ENCODE measurements around the gene GALNS.
"Not testable (repeated sequence)": the region's sequence is repeated elsewhere in the genome, so short reads cannot be mapped to it uniquely, and the experiment has no call there.

The GALNS gene

DNA sequence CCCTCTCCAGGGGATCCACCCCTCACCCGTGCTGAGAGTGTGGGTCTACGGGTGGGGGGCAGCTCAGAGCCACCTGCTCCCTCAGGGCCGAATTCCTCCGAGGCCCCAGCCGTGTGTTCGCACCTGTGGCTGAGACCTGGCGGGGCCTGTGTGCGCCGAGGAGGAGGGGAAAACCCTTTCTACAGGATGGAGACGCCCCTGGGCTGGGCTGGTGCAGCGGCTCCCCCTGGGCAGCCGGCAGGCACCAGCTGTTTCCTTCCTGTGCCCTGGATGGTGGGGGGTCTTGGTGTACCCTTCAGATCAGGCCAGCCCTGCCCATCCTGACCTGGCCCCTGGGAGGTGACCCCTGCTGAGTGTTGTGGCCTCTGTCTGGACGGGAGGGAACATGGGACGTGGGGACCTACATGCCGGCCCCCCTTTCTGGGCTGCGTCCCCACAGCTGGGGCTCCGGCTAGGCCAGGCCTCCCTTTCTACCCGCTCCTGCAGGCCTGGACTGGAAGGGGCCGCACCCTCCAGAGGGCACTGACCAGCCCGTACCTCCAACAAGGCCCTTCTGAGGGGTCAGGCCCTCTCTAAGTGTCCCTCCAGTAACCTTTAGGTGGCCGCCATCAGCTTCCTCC, 38.0 kb upstream of the GALNS start:
- no peaks in the 10 kb centered on the region for H3K79me2 ChIP-seq (ENCODE audit: insufficient read depth, low read length)
- H3K4me2 ChIP-seq (ENCODE audit: low read depth, low read length, poor library complexity, severe bottlenecking) = no peak overlapping the region
- H3K36me3 ChIP-seq (ENCODE audit: low read length) = no peaks in the 10 kb centered on the region
- no peaks in the 10 kb centered on the region for H3F3A ChIP-seq (ENCODE audit: insufficient read depth)
- H3K9me3 ChIP-seq (ENCODE audit: insufficient read depth, low read length) = no peaks in the 10 kb centered on the region
- H3K9ac ChIP-seq (ENCODE audit: low read length) = no peak overlapping the region
- no peaks in the 10 kb centered on the region; the same call in 1 of the 2 replicates for H4K20me1 ChIP-seq (ENCODE audit: low read depth, low read length)
- H3K27ac ChIP-seq (ENCODE audit: low read depth, low read length) = no peak overlapping the region
- TF ChIP-seq EZH2phosphoT487 (conservative IDR thresholded peaks at IDR 0.05; ENCODE audit: low read length) = no peak
- TF ChIP-seq, protein P1, sequence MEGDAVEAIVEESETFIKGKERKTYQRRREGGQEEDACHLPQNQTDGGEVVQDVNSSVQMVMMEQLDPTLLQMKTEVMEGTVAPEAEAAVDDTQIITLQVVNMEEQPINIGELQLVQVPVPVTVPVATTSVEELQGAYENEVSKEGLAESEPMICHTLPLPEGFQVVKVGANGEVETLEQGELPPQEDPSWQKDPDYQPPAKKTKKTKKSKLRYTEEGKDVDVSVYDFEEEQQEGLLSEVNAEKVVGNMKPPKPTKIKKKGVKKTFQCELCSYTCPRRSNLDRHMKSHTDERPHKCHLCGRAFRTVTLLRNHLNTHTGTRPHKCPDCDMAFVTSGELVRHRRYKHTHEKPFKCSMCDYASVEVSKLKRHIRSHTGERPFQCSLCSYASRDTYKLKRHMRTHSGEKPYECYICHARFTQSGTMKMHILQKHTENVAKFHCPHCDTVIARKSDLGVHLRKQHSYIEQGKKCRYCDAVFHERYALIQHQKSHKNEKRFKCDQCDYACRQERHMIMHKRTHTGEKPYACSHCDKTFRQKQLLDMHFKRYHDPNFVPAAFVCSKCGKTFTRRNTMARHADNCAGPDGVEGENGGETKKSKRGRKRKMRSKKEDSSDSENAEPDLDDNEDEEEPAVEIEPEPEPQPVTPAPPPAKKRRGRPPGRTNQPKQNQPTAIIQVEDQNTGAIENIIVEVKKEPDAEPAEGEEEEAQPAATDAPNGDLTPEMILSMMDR (IDR thresholded peaks at IDR 0.05; ENCODE audit: insufficient read depth, low read length, poor library complexity, severe bottlenecking) = no peak
- H3K27me3 ChIP-seq (ENCODE audit: low read length) = no peaks in the 10 kb centered on the region
- no peak overlapping the region for H3K4me3 ChIP-seq (ENCODE audit: insufficient read depth, low read length, poor library complexity, severe bottlenecking)
- no peak overlapping the region for H2AFZ ChIP-seq (ENCODE audit: low read depth, low read length, severe bottlenecking)
- no peaks in the 10 kb centered on the region for H3K9me2 ChIP-seq (replicated peaks; ENCODE audit: insufficient read depth, low read length)

DNA sequence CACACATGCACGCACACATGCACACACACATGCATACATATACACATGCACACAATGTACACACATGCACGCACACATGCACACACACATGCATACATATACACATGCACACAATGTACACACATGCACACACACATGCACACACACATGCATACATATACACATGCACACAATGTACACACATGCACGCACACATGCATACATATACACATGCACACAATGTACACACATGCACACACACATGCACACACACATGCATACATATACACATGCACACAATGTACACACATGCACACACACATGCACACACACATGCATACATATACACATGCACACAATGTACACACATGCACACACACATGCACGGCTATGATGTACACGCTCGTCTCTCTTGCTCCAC, 37.5 kb upstream of the GALNS start:
- H3K9me2 ChIP-seq (replicated peaks; ENCODE audit: insufficient read depth, low read length); H3K9ac ChIP-seq (ENCODE audit: low read length); H3K4me3 ChIP-seq (ENCODE audit: insufficient read depth, low read length, poor library complexity, severe bottlenecking); H3K79me2 ChIP-seq (ENCODE audit: insufficient read depth, low read length); H3K36me3 ChIP-seq (ENCODE audit: low read length); H2AFZ ChIP-seq (ENCODE audit: low read depth, low read length, severe bottlenecking); H3K9me3 ChIP-seq (ENCODE audit: insufficient read depth, low read length); H3F3A ChIP-seq (ENCODE audit: insufficient read depth); H3K4me2 ChIP-seq (ENCODE audit: low read depth, low read length, poor library complexity, severe bottlenecking); H3K27me3 ChIP-seq (ENCODE audit: low read length); H3K27ac ChIP-seq (ENCODE audit: low read depth, low read length); H4K20me1 ChIP-seq (ENCODE audit: low read depth, low read length): not testable (repeated sequence)

DNA sequence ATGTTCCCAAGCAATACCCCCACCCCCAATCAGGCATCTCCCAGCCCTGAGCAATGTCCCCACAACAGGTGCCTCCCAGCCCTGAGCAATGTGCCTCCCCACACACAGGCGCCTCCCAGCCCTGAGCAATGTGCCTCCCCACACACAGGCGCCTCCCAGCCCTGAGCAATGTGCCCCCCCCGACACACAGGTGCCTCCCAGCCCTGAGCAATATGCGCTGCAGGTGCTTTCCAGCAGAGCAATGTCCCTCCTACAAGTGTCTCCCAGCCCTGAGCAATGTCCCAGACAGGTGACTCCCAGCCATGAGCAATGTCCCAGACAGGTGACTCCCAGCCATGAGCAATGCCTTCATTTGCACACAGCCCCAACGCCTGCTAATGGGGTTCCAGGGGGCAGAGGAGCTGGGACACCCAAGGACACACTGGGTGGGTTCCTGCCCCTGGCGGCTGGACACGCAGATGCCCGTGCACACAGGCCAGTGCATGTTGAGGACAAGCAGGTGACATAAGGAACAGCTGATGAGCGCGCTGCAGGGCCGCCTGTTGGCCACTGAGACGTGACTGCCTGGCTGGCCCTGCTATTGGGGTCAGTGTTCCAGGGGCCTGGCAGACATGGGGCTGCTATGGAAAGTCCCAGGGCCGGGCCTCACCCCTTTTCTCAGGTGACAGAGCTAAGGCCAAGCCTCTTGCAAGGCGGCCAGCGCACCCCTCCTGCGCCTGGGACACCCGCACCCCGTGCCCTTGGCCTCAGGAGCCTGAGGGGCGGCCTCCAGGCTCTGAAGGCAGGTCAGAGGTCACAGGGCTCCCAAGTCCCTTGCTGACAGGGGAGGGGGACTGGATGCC, 36.6 kb upstream of the GALNS start:
- Histone ChIP-seq H3K4me3 (ENCODE audit: insufficient read depth, low read length, poor library complexity, severe bottlenecking) (no peak overlapping the region), H2AFZ (ENCODE audit: low read depth, low read length, severe bottlenecking) (no peak overlapping the region), H3F3A (ENCODE audit: insufficient read depth) (no peaks in the 10 kb centered on the region), H3K27me3 (ENCODE audit: low read length) (no peaks in the 10 kb centered on the region), H3K9me2 (replicated peaks; ENCODE audit: insufficient read depth, low read length) (no peaks in the 10 kb centered on the region), H4K20me1 (ENCODE audit: low read depth, low read length) (no peaks in the 10 kb centered on the region), H3K4me2 (ENCODE audit: low read depth, low read length, poor library complexity, severe bottlenecking) (no peak overlapping the region), H3K27ac (ENCODE audit: low read depth, low read length) (no peak overlapping the region), H3K79me2 (ENCODE audit: insufficient read depth, low read length) (no peaks in the 10 kb centered on the region), H3K9ac (ENCODE audit: low read length) (no peak overlapping the region), H3K9me3 (ENCODE audit: insufficient read depth, low read length) (no peaks in the 10 kb centered on the region), H3K36me3 (ENCODE audit: low read length) (no peaks in the 10 kb centered on the region)
- TF ChIP-seq, protein P1 (IDR thresholded peaks at IDR 0.05; ENCODE audit: insufficient read depth, low read length, poor library complexity, severe bottlenecking) = no peak
- TF ChIP-seq EZH2phosphoT487 (conservative IDR thresholded peaks at IDR 0.05; ENCODE audit: low read length) = no peak

DNA sequence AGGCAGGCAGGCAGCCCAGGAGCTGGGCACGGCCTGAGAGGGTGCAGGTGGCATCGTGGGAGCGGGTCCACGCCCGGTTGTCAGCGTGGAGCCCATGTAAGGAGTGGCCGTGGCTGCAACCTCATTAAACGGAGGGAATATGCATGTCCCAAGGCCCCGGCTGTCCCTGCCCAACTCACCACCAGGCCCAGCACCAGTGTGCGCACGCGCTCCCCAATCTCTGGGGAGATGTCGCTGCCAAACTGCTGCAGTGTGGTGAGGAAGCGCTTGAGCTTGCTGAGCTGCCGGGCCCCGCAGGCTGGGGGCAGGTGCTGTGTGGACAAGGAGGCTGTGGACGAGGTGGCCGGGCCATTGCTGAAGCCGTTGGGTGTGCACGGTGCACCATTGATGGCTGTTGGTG, 35.3 kb upstream of the GALNS start:
- no peaks in the 10 kb centered on the region for H3K9me2 ChIP-seq (replicated peaks; ENCODE audit: insufficient read depth, low read length)

More for the DNA sequence above, 35.3 kb upstream of the GALNS start:
- H2AFZ ChIP-seq (ENCODE audit: low read depth, low read length, severe bottlenecking) = no peak overlapping the region
- H3K27me3 ChIP-seq (ENCODE audit: low read length) = no peaks in the 10 kb centered on the region
- no peaks in the 10 kb centered on the region for H3K9me3 ChIP-seq (ENCODE audit: insufficient read depth, low read length)
- H3K27ac ChIP-seq (ENCODE audit: low read depth, low read length) = no peak overlapping the region
- H4K20me1 ChIP-seq (ENCODE audit: low read depth, low read length) = no peaks in the 10 kb centered on the region
- H3F3A ChIP-seq (ENCODE audit: insufficient read depth) = no peaks in the 10 kb centered on the region
- TF ChIP-seq, protein P1 (IDR thresholded peaks at IDR 0.05; ENCODE audit: insufficient read depth, low read length, poor library complexity, severe bottlenecking) = no peak
- no peak for TF ChIP-seq EZH2phosphoT487 (conservative IDR thresholded peaks at IDR 0.05; ENCODE audit: low read length)
- H3K36me3 ChIP-seq (ENCODE audit: low read length) = no peaks in the 10 kb centered on the region
- H3K4me3 ChIP-seq (ENCODE audit: insufficient read depth, low read length, poor library complexity, severe bottlenecking) = no peak overlapping the region
- H3K79me2 ChIP-seq (ENCODE audit: insufficient read depth, low read length) = no peaks in the 10 kb centered on the region
- H3K4me2 ChIP-seq (ENCODE audit: low read depth, low read length, poor library complexity, severe bottlenecking) = no peak overlapping the region
- H3K9ac ChIP-seq (ENCODE audit: low read length) = no peak overlapping the region

Measured in SU-DHL-6 (cell line).